ENCODE results near the gene AP3D1. TPM values are rescaled to one million over a fixed set of nuclear protein-coding genes. Genes with fewer than 3 reads are reported as not detected.

AP3D1 gene
- total and polyA plus RNA-seq, 2 donors (not counting 3 experiments of a cell fraction or from before 2014, with no cell fraction given) = 130 to 137 TPM

DNA sequence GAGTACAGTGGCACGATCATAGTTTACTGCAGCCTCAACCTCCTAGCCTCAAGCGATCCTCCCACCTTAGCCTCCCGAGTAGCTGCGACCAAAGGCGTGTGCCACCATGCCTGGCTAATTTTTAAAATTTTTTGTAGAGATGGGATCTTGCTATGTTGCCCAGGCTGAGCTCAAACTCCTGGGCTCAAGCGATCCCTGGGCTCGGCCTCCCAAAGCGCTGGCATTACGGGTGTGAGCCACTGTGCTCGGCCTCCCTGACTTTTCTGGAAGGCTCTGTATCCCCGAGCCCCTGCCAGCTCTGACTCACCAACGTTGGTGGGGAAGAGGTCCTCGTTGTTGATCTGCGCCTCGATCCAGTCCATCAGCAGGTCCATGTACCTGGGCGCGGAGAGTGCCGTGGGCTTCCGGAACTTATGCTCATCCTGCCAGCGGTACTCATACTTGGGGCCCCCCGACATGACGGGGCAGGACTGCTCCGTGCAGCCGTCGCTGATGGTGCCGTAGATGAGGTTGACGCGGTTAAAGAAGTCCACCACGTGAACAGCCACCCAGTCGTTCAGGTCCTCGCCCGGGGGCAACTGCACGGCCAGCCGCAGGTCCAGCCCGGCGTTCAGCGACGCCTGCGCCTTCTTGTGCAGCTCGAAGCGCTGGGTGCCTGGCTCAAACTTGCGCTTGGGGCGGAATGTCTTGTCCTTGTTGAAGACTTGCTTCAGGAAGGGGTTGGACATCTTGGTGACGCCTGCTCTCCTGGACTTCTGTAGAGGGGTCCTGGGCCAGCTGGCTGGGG is 73.3 kb downstream of the AP3D1 start:
- peaks cover 9% of the 10 kb centered on the region for H3K79me2 ChIP-seq (ENCODE audit: control insufficient read depth, insufficient read depth, low read length)
- FAIRE-seq (no peak), DNase-seq (ENCODE audit: low read depth, low spot score) (no peak)
- TF ChIP-seq, protein P1, sequence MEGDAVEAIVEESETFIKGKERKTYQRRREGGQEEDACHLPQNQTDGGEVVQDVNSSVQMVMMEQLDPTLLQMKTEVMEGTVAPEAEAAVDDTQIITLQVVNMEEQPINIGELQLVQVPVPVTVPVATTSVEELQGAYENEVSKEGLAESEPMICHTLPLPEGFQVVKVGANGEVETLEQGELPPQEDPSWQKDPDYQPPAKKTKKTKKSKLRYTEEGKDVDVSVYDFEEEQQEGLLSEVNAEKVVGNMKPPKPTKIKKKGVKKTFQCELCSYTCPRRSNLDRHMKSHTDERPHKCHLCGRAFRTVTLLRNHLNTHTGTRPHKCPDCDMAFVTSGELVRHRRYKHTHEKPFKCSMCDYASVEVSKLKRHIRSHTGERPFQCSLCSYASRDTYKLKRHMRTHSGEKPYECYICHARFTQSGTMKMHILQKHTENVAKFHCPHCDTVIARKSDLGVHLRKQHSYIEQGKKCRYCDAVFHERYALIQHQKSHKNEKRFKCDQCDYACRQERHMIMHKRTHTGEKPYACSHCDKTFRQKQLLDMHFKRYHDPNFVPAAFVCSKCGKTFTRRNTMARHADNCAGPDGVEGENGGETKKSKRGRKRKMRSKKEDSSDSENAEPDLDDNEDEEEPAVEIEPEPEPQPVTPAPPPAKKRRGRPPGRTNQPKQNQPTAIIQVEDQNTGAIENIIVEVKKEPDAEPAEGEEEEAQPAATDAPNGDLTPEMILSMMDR (IDR thresholded peaks at IDR 0.05; ENCODE audit: extremely low read depth in 1 of 2, insufficient read depth in 1 of 2, low read depth in 1 of 2, low read length in 2 of 2) = no peak
- TF ChIP-seq JUN (IDR thresholded peaks at IDR 0.05; ENCODE audit: borderline replicate concordance, insufficient read depth, insufficient read length, low read depth) (no peak), GATA2 (IDR thresholded peaks at IDR 0.05; ENCODE audit: insufficient read depth, insufficient read length, low read depth, low read length) (no peak), MYC (IDR thresholded peaks at IDR 0.05; ENCODE audit: low read depth, low read length) (no peak), EZH2 (IDR thresholded peaks at IDR 0.05; ENCODE audit: borderline replicate concordance, low read depth, low read length, severe bottlenecking) (no peak), POLR2AphosphoS5 (IDR thresholded peaks at IDR 0.05; ENCODE audit: insufficient read depth, low read depth, low read length) (no peak), FOS (IDR thresholded peaks at IDR 0.05; ENCODE audit: borderline replicate concordance, insufficient read depth, low read length) (no peak), POLR2A (IDR thresholded peaks at IDR 0.05; ENCODE audit: low read depth, low read length) (no peak)
- TF ChIP-seq, protein P2, sequence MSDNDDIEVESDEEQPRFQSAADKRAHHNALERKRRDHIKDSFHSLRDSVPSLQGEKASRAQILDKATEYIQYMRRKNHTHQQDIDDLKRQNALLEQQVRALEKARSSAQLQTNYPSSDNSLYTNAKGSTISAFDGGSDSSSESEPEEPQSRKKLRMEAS (IDR thresholded peaks at IDR 0.05; ENCODE audit: insufficient read depth, insufficient read length) = no peak
- H3K9me3 ChIP-seq (replicated peaks; ENCODE audit: control insufficient read depth, insufficient read depth, low read length) = no peaks in the 10 kb centered on the region
- intact Hi-C loops (cut with micrococcal nuclease) = no loop called here
- CTCF ChIA-PET = no interaction called here
- H3K9ac ChIP-seq (replicated peaks; ENCODE audit: extremely low read depth, insufficient read depth, low read length) = no peak overlapping the region
- H3K4me1 ChIP-seq (ENCODE audit: control insufficient read depth, extremely low read depth, insufficient read depth, low read length) = no peaks in the 10 kb centered on the region
- H3K9me1 ChIP-seq (replicated peaks; ENCODE audit: control insufficient read depth, extremely low read depth, insufficient read depth, low read length) = no peaks in the 10 kb centered on the region
- no peaks in the 10 kb centered on the region for H4K20me1 ChIP-seq (replicated peaks; ENCODE audit: control insufficient read depth, extremely low read depth, insufficient read depth, low read length)
- dilution Hi-C loops (cut with MboI; ENCODE audit: extremely low pct_ligation_motif_present, low sequenced_read_pairs) = no loop called here
- H3K4me2 ChIP-seq (ENCODE audit: insufficient read depth, low read length) = no peak overlapping the region
- POLR2A ChIA-PET = no interaction called here
- H3K36me3 ChIP-seq (ENCODE audit: control insufficient read depth in 2 of 2, extremely low read depth in 1 of 2, insufficient read depth in 2 of 2, low read length in 2 of 2) = peaks cover 4 to 31% of the 10 kb centered on the region in 2 experiments
- no TSS peak for BruUV-seq (replicated peaks)
- H3K27ac ChIP-seq (ENCODE audit: insufficient read depth, low read depth, low read length) = no peak overlapping the region
- H2AFZ ChIP-seq (ENCODE audit: low read depth, low read length) = no peak overlapping the region
- no peak overlapping the region for H3K4me3 ChIP-seq (replicated peaks in 1 of 3; ENCODE audit: insufficient read depth in 1 of 3, low read depth in 1 of 3, low read length in 3 of 3)
- no peaks in the 10 kb centered on the region for H3K27me3 ChIP-seq (ENCODE audit: control insufficient read depth in 2 of 2, insufficient read depth in 2 of 2, low read length in 2 of 2)

Measured in endothelial cell of umbilical vein (primary cell).